NCI-H2171 treated with DMSO at 0.1 percent for 48 hours (cell line): Measurements from ENCODE around the gene TRPM1.

Source experiments
- DNase-seq: peaks from one replicate; lab custom pipeline; 2025; lab: John Stamatoyannopoulos, UW

The TRPM1 gene

DNA sequence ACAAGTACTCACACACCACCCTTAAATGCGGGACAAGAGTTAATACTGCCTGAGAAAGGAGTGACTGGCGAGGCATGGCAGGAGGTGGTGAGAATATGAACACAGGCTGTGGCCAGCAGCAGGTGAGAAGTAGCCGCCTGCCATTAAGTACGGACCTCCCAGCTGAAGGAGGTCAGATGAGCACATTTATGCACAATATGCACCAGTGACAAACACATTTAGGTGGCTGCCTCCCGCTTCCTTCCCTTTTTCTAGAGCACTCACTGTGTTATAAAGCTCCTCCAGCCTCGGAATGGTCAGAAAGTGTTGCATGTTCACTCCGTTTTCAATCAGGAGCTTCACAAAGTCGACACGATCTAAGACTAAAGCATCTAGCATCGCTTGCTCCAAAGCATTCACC lies 52.4 kb downstream of the TRPM1 start:
- DNase-seq = no peak

DNA sequence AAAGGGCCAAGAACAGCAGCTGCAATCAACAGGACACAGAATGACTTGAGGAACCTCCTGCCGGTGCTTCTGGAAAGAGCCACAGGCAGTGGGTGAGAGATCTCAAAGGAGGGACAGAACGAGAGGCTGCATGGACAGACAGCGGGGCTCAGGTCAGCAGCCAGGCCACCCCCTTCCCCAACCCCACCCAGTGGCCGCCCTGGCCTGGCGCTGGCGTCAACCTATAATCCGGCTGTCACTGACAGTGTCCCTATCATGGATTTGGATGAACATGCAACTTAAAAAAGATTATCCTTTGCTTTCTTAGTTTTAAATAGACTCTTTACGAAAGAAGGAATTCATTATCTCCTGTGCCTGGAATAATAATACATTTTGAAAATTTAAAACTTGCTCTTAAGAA lies 54.1 kb downstream of the TRPM1 start:
- DNase-seq = no peak

DNA sequence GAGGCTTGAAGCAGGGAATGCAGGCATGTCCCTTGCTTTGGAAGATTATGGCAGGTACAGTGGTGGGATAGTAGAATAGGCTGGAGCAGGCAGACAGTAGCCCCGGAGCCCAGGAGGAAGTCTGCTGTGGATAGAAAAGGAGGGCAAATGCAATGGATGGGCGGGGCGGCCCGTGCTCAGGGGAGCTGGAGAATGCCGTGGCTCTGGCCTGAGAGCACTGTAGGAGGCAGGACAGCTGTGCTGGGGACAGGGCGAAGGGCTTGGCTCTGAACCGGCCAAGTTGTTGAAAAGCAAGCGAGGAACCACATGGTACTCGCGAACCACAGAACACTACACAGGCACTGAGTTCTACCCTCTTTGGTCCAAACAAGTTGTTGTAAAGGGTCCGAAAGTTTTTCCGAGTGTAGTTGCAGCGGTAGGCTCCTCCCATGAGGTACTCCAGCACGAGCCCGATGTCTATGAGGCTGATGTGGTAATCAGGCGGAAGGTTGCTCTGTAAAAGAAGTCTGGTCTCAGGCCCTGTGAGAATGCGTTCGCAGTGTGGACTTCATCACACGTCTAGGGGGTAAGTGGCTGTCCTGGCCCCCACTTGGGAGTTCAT lies 54.7 kb downstream of the TRPM1 start:
- DNase-seq = no peak

DNA sequence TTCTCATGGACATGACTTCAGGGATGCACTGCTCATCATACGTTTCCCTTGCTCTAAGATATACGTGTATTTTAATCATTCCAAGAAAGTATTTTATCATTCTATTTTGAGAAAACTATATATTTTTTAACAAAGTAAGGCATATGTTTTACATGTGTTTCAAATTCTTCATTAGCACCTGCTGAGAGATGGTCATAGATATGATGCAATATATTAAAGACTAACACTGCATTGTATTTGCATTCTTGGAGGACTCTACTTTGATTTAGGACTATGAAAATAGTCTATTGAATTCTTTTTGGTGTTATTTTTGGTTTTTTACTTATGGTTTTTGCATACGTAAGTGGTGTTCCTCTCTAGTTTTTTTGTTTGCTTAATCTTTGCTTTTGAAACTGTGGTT lies 55.9 kb downstream of the TRPM1 start:
- no peak for DNase-seq

DNA sequence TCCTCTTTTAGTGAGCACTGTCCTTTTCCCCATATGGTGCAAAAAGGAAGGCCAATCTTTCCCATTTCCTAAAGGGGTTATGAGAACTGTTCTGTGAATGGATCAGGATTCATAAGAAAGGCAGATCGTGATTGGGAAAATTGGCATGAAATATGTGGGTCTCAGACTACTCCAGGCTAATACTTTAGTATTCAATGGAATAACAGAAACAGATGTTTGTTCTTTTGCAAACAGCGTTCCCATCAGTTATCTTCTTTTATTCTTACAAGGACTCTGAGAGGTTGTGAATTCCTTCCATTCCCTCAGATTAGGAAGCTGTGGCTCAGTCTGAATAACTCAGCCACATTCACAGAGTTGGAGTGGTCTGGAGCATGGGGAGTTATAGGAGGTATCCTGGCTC lies 58.8 kb downstream of the TRPM1 start:
- DNase-seq = no peak

DNA sequence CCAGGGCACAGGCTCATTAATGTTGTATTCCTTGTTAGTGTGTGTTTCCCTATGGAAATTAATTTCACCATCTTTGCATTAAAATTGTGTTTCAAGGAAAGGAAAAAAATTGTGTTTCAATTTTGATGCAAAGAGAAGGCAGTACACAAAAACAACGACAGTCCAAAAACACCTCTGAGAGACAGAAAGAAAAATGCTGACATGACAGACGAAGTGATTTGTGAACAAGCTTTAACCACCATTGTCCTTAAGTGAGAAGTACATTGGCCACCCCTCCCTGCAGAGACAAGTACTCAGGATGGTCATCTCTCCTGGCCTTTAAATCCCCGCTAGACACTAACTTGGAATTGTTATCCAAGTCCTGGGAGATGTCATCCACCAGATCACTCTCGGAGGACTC lies 59.9 kb downstream of the TRPM1 start:
- DNase-seq = no peak

DNA sequence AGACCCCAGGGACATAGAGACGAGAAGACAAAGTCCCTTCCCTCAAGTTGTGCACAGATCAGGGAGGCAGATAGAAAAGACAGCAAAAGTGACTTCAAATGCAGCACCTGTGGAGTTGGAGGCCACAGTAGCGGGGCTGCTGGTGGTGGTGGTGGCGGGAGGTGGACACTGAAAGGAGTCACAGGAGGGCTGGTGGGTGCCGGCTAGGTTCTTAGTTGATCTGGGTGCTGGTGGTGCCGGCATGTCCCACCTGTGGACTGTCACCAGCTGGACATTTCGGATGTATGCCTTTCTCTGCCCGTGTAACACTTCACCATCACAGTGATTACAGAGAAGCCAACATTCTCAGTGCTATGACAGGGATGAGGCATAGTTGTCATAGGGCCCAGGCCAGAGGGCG lies 60.9 kb downstream of the TRPM1 start:
- DNase-seq = no peak

DNA sequence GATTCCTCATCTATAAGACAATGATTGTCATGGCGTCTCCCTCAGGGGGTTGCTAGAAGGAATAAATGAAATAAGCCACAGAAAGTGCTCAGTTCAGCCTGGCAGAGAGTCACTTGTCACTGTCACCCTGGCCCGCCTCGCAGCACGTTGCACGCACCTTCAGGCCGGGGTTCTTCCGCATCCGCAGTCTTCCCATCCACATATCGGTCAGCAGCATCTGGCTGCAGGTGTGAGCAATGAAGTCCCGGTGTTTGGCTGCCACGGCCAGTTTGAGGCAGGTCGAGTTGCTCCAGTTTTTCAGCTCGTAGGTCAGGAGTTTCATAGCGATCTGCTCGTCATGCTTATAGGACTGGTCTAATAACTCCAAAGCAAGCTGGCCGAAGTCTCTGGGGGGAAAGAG lies 61.6 kb downstream of the TRPM1 start:
- DNase-seq = no peak

DNA sequence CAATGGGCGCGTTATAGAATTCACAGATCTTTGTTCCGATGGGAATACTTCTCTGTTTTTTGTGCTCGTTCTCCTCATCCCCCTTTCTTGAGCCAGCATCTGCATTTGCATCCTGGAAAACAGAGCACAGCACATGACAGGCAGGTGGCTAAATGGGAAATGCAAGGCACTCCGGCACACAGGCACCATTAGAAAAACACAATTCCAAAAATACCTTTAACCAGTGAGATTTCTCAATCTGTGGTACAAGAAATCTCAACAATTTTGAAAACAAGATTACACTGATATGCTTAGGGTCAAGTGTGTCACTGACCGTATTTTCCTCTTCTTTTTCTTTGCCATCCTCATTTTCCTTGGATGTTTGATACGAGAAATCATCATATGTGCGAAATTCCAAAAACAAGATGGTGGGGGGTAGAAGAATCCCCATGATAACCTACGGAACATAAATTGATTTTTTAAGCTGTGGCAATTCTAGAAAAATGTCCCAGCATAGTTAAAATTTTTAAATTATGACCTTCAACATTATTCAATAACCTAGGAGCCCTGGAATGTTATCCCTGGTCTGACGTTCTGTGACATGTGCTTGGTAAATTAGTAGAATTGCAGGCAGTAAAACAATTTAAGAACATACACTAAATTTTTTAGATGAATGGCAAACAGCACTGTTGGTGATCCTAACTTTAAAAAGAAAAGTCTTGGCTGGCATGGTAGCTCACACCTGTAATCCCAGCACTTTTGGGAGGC lies 63.6 kb downstream of the TRPM1 start:
- no peak for DNase-seq

DNA sequence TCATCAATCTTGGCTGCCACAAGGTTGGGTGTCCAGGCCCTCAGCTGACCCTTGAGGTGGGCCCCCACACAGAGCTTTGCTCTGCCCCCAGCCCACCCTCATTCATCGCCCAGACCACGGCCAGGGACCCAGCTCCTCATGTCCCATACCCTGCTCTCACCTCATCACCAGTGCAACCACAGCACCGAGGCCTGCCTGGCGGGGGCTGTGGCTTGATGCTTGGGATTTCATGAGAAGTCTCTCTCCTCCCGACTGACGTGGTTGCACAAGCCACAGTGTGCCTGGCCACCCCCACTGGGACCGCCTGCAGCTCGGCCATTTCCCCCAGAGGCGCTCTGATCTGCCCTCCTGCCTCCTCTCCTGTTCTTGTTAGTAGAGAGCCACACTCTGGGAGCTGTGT lies 64.7 kb downstream of the TRPM1 start:
- DNase-seq = no peak

DNA sequence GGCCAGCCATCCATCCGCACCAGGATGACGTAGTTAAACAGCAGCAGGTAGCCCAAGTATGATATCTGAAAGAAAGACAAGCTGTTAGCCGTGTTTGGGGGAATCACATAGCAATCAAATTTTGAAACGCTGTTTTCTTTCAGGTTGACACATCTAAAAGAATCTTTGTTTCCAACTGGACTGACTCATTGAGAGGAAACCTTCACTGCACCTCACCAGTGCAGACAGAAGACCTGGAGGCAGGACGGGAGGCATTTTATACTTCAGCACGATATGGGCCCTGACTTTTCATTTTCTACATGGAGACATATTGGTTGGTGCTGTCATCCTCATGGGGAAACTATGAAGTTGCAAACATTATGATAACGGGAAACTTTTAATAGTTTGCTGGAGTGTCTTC lies 65.9 kb downstream of the TRPM1 start:
- no peak for DNase-seq

DNA sequence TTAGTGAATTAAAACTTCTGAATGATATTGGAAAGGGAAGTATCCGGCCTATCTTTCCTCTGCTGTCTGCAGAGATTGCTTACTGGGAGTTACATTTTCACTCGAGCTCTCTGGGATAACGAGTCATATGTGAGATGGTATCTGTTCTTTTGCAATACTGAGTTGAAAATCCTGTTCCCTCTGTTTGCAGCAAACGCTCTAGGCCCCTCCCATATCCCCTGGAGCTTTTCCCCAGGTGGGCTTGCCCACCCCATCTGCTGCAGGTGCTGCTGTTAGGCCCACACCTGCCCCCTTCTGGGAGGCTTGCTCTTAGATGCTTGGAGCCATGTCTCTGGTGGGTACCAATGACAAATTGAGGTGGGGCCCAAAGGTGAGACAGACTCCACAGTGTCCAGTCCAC lies 67.4 kb downstream of the TRPM1 start:
- DNase-seq = peak; percentile 80

DNA sequence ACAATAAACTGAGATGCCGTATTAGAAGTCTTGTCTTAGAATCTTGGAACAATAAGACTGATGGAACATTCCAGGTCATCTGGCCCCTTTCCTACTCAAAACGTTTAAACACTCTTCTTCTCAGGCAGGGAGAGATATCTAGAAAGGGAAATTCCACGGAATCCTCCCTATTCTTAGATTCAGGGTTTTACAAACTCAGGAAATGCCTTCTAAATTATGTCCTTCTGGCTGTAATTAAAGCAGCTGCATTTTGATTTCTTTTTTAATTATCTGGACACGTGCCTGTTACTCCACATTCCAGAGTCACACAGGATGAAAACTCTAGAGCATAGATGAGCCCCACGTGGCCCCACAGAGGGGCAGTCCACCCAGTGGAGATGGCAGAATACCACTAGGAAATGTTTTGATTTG lies 68.6 kb downstream of the TRPM1 start:
- DNase-seq = no peak

DNA sequence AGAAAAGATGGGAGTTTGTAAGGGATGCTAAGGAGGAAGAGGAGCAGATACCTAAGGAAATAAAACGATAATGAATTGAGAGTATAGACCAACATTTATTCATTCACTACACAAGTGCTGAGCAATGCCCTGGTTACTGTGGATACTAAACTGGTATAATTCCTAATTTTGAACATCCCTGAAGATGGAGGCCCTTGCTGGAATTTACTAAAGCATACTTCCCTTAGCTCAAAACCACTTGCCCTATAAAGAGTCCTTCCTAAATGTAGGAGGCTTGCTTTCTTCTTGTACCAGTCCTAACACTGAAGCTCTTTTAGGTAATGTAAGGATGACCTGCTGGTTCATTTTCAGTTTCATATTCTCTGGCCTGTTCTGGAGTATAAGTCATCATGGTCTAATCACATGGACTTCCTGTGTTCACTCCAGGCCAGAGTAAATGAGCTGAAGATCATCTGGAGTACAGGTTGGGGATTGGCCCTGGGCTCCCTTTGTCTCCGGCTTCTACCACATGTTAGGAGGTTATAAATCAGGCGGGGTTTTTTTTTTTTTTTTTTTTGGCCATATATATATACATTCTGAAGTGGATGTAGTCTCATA lies 70.0 kb downstream of the TRPM1 start:
- DNase-seq = no peak

DNA sequence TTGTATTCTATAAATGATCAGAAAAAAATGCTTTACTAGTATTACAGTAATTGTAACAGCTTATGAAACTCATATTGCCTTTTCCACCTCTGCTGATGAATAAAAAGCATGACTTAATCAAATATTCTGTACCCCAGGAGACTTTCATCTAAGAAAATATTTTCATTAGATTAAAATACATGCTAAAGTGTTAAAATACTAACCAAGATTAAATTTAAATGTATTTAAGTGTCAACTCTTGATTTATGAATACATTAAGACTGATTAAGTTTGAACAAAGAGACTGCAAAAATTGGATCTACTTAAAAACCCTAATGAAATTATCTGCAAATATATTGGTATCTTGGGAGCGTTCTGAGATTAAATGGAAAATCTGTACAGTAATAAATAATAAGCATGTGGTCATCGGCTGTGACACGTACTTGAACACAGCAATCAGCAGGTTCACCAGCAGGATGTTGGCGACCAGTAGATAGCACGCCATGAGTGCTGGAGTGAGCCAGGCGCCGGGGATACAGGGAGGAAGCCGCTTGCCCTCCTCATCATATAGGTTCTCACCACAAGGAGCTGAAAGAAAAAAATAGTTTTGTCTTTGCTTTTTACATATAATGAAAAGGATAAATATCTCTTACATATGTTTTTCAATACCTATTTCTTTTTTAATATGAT lies 73.5 kb downstream of the TRPM1 start:
- DNase-seq = no peak

DNA sequence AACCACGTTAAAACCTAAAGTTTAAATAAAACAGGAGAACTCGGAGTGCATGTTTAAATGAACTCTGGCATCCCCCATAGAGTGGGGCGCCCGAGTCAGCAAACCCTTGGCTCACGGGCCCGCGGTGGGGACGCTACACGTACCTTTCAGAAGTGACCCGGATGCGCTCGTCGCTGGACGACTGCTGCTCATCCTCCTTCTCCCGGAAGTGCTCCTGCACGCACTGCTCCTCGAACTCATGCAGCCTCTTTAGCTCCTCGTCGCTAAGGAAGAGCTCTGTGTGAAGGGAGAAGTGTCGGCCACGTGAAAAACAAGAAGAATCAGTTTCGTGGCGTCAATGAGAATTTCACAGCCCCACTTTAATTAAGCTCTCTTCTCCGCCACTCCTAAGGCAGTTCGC lies 75.5 kb downstream of the TRPM1 start:
- DNase-seq = no peak

DNA sequence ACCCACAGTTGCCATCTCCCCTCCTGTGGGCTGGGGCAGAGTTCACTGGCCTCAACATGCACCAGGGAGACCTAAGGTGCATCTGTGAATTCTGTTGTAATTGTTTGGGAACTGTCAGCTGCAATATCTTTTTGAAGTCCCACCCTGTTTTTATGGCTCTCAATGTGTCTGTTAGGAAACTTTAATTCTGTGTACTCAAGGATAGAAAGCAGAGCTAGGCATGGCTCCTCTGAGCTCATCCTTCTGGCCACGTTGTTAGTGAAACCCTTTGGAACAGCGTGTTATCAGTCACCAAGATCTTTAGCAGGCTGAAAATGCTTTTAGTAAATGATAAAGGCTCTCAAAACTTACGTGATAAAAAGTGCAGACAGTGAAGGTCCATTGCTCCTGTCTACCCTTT lies 76.5 kb downstream of the TRPM1 start:
- DNase-seq = no peak

DNA sequence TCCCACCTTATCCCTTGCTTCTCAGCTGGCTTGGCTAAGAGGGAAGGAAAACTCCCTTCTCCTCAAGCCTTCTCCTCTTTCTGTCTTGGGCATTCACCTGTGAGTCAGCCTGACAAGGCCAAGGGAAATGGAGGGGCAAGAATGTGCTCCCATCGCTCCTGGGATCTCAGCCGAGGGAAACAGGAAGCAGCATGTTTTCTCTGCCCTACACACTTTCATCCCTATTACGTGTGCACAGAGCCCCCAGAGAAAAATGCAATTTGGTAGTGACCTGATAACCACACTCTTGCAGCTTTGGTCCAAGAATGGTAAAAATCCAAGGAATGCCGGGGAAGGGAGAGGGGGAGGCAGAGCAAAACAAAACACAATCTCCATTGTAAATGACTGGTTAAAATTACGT lies 77.2 kb downstream of the TRPM1 start:
- DNase-seq = no peak

DNA sequence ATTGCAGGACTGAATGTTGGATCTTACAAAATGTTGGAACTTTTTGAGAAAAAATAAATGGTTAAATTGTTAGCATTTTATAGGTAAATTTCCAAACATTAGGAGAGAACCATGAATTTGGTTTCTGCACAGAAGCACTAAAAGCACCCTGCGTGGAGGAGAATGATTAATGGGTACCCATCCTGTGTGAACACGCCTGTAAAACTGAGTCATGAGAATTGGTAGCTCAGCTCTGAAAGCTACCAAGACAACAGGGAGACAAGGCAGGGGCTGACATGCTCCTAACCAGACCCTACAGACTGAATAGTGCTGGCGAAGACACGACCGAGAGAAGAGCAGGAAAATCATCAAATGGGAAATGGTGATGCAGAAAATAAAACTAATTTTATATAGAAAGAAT lies 77.7 kb downstream of the TRPM1 start:
- DNase-seq = no peak

DNA sequence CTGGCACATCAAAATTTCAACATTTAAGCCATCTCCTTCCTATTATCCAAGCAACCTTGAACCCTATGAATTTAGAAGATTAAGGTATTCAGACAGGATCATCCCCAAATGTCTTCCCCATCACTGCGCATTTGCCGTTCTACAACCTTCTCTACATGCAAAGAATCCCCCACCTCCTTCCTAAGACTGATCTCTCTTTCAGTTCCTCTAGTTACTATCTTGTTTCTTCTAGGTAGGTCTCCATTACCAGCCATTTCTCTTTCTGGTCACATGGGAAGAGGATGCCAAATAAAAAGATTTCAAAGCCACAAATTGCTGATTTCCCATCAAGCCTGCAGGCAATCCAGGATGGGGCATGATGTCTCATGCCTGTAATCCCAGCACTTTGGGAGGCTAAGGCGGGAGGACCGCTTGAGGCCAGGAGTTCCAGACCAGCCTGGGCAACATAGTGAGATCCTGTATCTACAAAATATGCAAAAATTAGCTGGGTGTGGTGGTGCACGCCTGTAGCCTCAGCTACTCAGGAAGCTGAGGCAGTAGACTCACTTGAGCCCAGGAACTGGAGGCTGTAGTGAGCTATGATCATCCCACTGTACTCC lies 80.4 kb downstream of the TRPM1 start:
- no peak for DNase-seq

DNA sequence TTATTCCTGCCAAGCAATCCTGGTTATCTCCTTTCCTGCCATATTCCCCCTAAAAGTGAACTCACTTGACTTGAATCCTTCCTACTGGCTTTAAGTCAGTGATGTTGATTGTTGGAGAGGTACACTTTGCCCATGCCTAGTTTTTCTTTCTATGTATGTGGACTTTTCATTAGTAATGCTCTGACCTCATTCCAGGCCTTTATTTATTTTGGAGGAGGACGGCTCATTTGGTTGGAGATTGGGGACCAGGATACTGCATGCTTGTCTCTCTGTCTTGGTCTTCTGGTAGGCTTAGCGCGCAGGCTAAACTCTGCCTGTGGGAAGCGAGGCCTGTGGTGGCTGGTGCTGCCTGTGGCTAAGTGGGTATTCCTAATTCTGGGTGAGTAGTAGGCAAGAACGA lies 81.0 kb downstream of the TRPM1 start:
- no peak for DNase-seq

DNA sequence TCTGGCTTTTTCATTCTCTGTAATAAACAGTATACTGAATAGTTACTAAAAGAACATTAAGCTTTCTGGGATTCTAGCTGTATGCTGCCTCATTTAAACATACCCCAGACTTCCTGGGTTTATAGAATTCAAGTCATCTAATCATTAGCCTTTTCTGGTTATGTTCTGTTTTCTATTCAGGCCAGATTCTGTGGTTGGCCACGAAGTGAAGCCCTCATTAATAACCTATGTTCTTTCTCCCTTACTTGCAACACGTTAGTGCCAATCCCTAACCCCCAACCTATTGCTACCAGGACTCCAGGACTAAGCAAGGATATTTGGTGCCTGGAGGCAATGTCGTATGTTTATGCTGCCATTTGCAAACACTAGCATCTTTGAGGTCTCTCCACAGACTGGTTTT lies 81.5 kb downstream of the TRPM1 start:
- no peak for DNase-seq

DNA sequence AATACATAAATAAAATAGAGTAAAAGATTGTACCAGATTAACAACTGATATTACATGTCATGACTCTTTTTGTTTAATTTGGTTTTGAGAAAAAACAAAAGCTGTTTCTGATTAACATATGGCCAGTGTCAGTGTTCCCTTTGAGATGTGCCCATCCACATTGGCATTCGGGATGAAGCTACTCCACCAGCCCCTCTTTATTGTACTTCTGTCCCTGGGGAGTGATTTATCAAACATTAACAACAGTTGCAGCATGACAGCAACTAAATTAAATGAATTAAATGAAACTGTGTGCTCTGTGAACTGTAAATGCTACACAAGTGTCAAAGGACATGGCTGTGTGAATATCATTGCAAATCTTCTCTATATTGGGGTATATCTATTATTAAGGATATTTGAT lies 84.2 kb downstream of the TRPM1 start:
- peak; percentile 48 for DNase-seq
